Activated CD8-positive, alpha-beta memory T cell treated with anti-CD3 and anti-CD28 coated beads, Interleukin-2, amount 50 U/mL, for 1 hour (primary cell): ENCODE measurements around the gene SYCN.

ENCODE experiments used
- DNase-seq: peaks from one replicate; pipeline ENCODE4 v3.0.0-alpha.2; 2020; ENCODE audit errors: extremely low read depth

Gene SYCN

GRCh38 chr19:39194832-39195542 lies 9.1 kb downstream of the SYCN start:
- no peak for DNase-seq

GRCh38 chr19:39193803-39194202 lies 10.3 kb downstream of the SYCN start:
- DNase-seq: no peak

GRCh38 chr19:39192846-39193245 lies 11.2 kb downstream of the SYCN start:
- DNase-seq: no peak

- no peak for DNase-seq
These were observed 13.3 kb downstream of the SYCN start for GRCh38 chr19:39190768-39191167.

GRCh38 chr19:39188960-39189359 lies 15.1 kb downstream of the SYCN start:
- no peak for DNase-seq

- no peak for DNase-seq
These were observed 16.5 kb downstream of the SYCN start for GRCh38 chr19:39187552-39187943.

- no peak for DNase-seq
These were observed 17.7 kb downstream of the SYCN start for GRCh38 chr19:39186391-39186790.

- DNase-seq: no peak
These were observed 21.0 kb downstream of the SYCN start for GRCh38 chr19:39183104-39183503.

GRCh38 chr19:39182174-39182505 lies 21.9 kb downstream of the SYCN start:
- DNase-seq: no peak

GRCh38 chr19:39181500-39182173 lies 22.4 kb downstream of the SYCN start:
- no peak for DNase-seq

- DNase-seq: no peak
These were observed 23.3 kb downstream of the SYCN start for GRCh38 chr19:39180749-39181148.

- no peak for DNase-seq
These were observed 24.3 kb downstream of the SYCN start for GRCh38 chr19:39179754-39180153.

GRCh38 chr19:39178296-39179006 lies 25.6 kb downstream of the SYCN start:
- no peak for DNase-seq

- no peak for DNase-seq
These were observed 26.3 kb downstream of the SYCN start for GRCh38 chr19:39177736-39178135.

GRCh38 chr19:39177110-39177699 lies 26.9 kb downstream of the SYCN start:
- no peak for DNase-seq

GRCh38 chr19:39175564-39175963 lies 28.5 kb downstream of the SYCN start:
- no peak for DNase-seq

- no peak for DNase-seq
These were observed 29.2 kb downstream of the SYCN start for GRCh38 chr19:39174558-39175544.

GRCh38 chr19:39174142-39174541 lies 29.9 kb downstream of the SYCN start:
- DNase-seq: no peak

- no peak for DNase-seq
These were observed 30.5 kb downstream of the SYCN start for GRCh38 chr19:39173502-39173991.

GRCh38 chr19:39172700-39173501 lies 31.2 kb downstream of the SYCN start:
- no peak for DNase-seq
